Suprapubic skin (tissue), 4 donors: ENCODE measurements around the gene KRTDAP.

Experiments
- CTCF ChIP-seq, 2 donors: fragments of 200-600 bp in 1 of 2; fragments of 450-650 bp in 1 of 2; sonication (generic) in 1 of 2; IDR thresholded peaks; one replicate each; pipeline ENCODE4 v1.5.1; 2016 to 2019; ENCODE audit warnings: antibody characterized with exemption in 2 of 2, mild to moderate bottlenecking in 1 of 2, moderate library complexity in 1 of 2
- EP300 ChIP-seq: sonication (generic); formaldehyde crosslinking; IDR thresholded peaks from one replicate; pipeline ENCODE4 v1.6.1; 2017; ENCODE audit warnings: antibody characterized with exemption
- POLR2A ChIP-seq, 2 donors: fragments of 450-650 bp; IDR thresholded peaks; one replicate each; pipeline ENCODE4 v1.6.1; 2017; ENCODE audit warnings: antibody characterized with exemption in 2 of 2, mild to moderate bottlenecking in 2 of 2, moderate library complexity in 2 of 2
- POLR2AphosphoS5 ChIP-seq, 3 donors: sonication (generic); formaldehyde crosslinking; IDR thresholded peaks; one replicate each; pipeline ENCODE4 v1.6.1; 2017; ENCODE audit warnings: antibody characterized with exemption in 3 of 3

DNA sequence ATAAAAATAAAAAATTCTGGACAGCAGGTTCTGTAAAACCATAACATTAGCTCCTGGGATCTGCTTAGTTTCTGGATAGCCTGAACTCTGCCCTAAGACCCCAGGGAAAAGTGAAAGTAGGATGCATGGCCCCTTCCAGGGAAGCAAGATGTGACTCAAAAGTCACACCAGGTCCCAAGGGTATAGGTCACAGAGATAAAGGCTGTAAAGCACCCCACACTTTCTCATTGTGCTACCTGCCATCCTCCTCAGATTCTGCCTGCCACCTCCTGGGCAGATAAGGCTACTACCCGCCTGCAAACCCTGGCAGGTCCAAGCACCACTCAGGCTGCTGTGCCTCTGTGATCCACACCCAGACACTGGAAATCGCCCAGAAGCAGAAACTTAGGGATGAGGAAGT lies 21.6 kb downstream of the KRTDAP start:
- TF ChIP-seq POLR2A (IDR thresholded peaks at IDR 0.05): no peak
- peak; percentile 61 to 68 for TF ChIP-seq CTCF (IDR thresholded peaks at IDR 0.05)
- TF ChIP-seq POLR2AphosphoS5 (IDR thresholded peaks at IDR 0.05): no peak
- TF ChIP-seq EP300: no peak
